Measurements from ENCODE around the gene DHX16. TPM values are rescaled to one million over a fixed set of nuclear protein-coding genes. Genes with fewer than 3 reads are reported as not detected.

DHX16 gene
- total and polyA plus RNA-seq, 2 experiments from 2014 or later, result 16.0 to 31.3 TPM

- Histone ChIP-seq H2AFZ (no peak overlapping the region), H4K20me1 (replicated peaks; ENCODE audit: insufficient read depth) (peaks cover 16% of the 10 kb centered on the region), H3K27ac (ENCODE audit: low read depth) (no peak overlapping the region), H3K36me3 (ENCODE audit: insufficient read depth) (peaks cover 39% of the 10 kb centered on the region), H3K27me3 (ENCODE audit: insufficient read depth) (no peaks in the 10 kb centered on the region), H3K9me2 (ENCODE audit: insufficient read depth) (no peaks in the 10 kb centered on the region), H3K79me2 (replicated peaks; ENCODE audit: insufficient read depth) (peaks cover 22% of the 10 kb centered on the region), H3K4me1 (ENCODE audit: insufficient read depth) (peaks cover 7% of the 10 kb centered on the region; the same call in 1 of the 2 replicates), H3K4me2 (no peak overlapping the region), H3K4me3 (no peak overlapping the region), H3F3A (replicated peaks; ENCODE audit: low read depth) (no peaks in the 10 kb centered on the region)
- Mint-ChIP-seq H3K27ac (no peak overlapping the region), H3K9me3 (peaks cover under 1% of the 10 kb centered on the region; the same call in 1 of the 3 replicates), H3K36me3 (ENCODE audit: low read depth) (peaks cover 68% of the 10 kb centered on the region), H3K4me3 (no peak overlapping the region), H3K27me3 (ENCODE audit: insufficient read depth, low read depth, poor library complexity) (peaks cover under 1% of the 10 kb centered on the region), H3K4me1 (peaks cover 16% of the 10 kb centered on the region)
- no peak for TF ChIP-seq EZH2 (IDR thresholded peaks at IDR 0.05; ENCODE audit: low read depth, unreplicated experiment)
- TF ChIP-seq STAT1 (IDR thresholded peaks at IDR 0.05; ENCODE audit: unreplicated experiment), result no peak
- TF ChIP-seq REST (IDR thresholded peaks at IDR 0.05; ENCODE audit: unreplicated experiment), result no peak
- TF ChIP-seq NANOG (IDR thresholded peaks at IDR 0.05; ENCODE audit: borderline replicate concordance), result no peak
- TF ChIP-seq CTCF (conservative IDR thresholded peaks at IDR 0.05; ENCODE audit: low read depth in 2 of 2), result no peak
- TF ChIP-seq ZNF462 (CRISPR knock-in tag; IDR thresholded peaks at IDR 0.05), result no peak
- no peak for TF ChIP-seq ZNF114 (CRISPR knock-in tag; IDR thresholded peaks at IDR 0.05)
- TF ChIP-seq JUNB (IDR thresholded peaks at IDR 0.05; ENCODE audit: unreplicated experiment), result no peak
- no peak for TF ChIP-seq EZH2phosphoT487 (IDR thresholded peaks at IDR 0.05; ENCODE audit: unreplicated experiment)
- TF ChIP-seq CREB1 (CRISPR knock-in tag; IDR thresholded peaks at IDR 0.05; ENCODE audit: low read depth), result no peak
- TF ChIP-seq POLR2AphosphoS5 (IDR thresholded peaks at IDR 0.05; ENCODE audit: low read depth), result no peak
- TF ChIP-seq, protein P1, sequence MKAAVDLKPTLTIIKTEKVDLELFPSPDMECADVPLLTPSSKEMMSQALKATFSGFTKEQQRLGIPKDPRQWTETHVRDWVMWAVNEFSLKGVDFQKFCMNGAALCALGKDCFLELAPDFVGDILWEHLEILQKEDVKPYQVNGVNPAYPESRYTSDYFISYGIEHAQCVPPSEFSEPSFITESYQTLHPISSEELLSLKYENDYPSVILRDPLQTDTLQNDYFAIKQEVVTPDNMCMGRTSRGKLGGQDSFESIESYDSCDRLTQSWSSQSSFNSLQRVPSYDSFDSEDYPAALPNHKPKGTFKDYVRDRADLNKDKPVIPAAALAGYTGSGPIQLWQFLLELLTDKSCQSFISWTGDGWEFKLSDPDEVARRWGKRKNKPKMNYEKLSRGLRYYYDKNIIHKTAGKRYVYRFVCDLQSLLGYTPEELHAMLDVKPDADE (IDR thresholded peaks at IDR 0.05), result no peak
- no peak for TF ChIP-seq ZNF331 (CRISPR knock-in tag; IDR thresholded peaks at IDR 0.05; ENCODE audit: low read depth)
- ATAC-seq, result no peak
- DNase-seq (ENCODE audit: low spot score), result no peak
Measured at GRCh38 chr6:30712441-30712945, 39.7 kb upstream of the DHX16 start.

Data from GM23338 (cell line).